WERI-Rb-1 (cell line): ENCODE results near the gene HSDL2.

Experiments used
- DNase-seq: peaks from one replicate; pipeline ENCODE4 v3.0.0-alpha.2; 2020
- H3K27ac ChIP-seq: fragments of 250-450 bp; sonication (Bioruptor Pico); 2 replicates; pipeline ENCODE4 v1.5.1; 2020; ENCODE audit warnings: mild to moderate bottlenecking, moderate library complexity
- H3K27me3 ChIP-seq: fragments of 250-450 bp; sonication (Bioruptor Pico); 2 replicates; pipeline ENCODE4 v1.5.1; 2021; ENCODE audit warnings: mild to moderate bottlenecking, low read depth, moderate library complexity; ENCODE audit not compliant: insufficient read depth, severe bottlenecking
- H3K36me3 ChIP-seq: fragments of 250-450 bp; sonication (Bioruptor Pico); 2 replicates; pipeline ENCODE4 v1.5.1; 2020; ENCODE audit warnings: mild to moderate bottlenecking, moderate library complexity
- H3K4me3 ChIP-seq: 2 replicates; pipeline ENCODE4 v1.5.1; 2011; ENCODE audit warnings: low read depth, mild to moderate bottlenecking, control low read depth, low read length
- H3K9me3 ChIP-seq: fragments of 250-450 bp; sonication (Bioruptor Pico); 2 replicates; pipeline ENCODE4 v1.5.1; 2021; ENCODE audit warnings: mild to moderate bottlenecking, moderate library complexity; ENCODE audit not compliant: severe bottlenecking
- TF ChIP-seq, protein P1 (sequence below): IDR thresholded peaks from 2 replicates; pipeline ENCODE4 v1.5.1; 2011; ENCODE audit warnings: low read depth, mild to moderate bottlenecking, control low read depth, inconsistent platforms, low read length

The HSDL2 gene

DNA sequence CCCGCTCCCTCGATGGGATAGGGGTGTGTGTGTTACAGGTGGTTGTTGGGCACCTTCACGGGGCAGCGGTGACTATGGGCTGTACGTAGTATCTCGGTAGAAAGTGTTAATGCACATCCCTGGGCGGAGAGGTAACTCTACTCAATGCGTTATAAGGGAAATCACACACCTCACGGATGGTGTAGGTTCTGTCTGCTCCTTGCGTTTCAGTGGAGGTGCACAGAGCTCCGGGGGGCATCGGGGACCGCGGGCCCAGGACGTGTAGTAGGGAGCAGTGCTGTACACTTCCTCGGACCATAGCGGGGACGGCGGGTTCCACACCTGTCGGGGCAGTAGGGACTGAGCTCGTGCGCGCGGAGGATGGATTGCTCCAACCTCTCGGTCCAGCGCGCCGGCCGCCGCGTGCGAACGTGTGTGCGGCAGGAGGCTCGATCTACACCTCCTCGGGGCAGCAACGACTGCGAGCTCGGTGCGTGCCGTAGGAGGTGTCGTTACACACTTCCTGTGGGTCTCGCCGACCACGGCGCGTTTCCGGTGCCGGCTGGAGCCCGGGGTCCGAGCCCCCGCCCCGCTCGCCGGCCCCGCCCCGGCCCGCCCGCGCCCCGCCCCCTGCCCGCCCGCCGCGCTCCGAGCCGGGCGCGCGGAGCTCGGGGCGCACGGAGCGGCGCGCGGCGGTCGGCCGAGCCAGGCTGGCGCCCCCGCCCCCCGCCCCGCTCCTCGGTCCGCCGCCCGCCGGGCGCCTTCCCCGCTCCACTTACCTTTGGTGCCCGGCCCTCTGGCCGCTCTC is 106.5 kb downstream of the HSDL2 start, which contains the start of gene KIAA1958:
TSS of gene KIAA1958 (plus strand) at position 607 of the 787 bp plus-strand sequence. CDS start 87,254 bp downstream, outside the sequence.
- Histone ChIP-seq H3K27ac (peak within 1 kb of the TSS; percentile 96), H3K4me3 (peak within 1 kb of the TSS; percentile 93), H3K36me3 (peaks cover 13% of the 10 kb centered on the region), H3K9me3 (no peaks in the 10 kb centered on the region), H3K27me3 (no peaks in the 10 kb centered on the region)
- DNase-seq, result peak; percentile 95
- TF ChIP-seq, protein P1, sequence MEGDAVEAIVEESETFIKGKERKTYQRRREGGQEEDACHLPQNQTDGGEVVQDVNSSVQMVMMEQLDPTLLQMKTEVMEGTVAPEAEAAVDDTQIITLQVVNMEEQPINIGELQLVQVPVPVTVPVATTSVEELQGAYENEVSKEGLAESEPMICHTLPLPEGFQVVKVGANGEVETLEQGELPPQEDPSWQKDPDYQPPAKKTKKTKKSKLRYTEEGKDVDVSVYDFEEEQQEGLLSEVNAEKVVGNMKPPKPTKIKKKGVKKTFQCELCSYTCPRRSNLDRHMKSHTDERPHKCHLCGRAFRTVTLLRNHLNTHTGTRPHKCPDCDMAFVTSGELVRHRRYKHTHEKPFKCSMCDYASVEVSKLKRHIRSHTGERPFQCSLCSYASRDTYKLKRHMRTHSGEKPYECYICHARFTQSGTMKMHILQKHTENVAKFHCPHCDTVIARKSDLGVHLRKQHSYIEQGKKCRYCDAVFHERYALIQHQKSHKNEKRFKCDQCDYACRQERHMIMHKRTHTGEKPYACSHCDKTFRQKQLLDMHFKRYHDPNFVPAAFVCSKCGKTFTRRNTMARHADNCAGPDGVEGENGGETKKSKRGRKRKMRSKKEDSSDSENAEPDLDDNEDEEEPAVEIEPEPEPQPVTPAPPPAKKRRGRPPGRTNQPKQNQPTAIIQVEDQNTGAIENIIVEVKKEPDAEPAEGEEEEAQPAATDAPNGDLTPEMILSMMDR, result no peak

DNA sequence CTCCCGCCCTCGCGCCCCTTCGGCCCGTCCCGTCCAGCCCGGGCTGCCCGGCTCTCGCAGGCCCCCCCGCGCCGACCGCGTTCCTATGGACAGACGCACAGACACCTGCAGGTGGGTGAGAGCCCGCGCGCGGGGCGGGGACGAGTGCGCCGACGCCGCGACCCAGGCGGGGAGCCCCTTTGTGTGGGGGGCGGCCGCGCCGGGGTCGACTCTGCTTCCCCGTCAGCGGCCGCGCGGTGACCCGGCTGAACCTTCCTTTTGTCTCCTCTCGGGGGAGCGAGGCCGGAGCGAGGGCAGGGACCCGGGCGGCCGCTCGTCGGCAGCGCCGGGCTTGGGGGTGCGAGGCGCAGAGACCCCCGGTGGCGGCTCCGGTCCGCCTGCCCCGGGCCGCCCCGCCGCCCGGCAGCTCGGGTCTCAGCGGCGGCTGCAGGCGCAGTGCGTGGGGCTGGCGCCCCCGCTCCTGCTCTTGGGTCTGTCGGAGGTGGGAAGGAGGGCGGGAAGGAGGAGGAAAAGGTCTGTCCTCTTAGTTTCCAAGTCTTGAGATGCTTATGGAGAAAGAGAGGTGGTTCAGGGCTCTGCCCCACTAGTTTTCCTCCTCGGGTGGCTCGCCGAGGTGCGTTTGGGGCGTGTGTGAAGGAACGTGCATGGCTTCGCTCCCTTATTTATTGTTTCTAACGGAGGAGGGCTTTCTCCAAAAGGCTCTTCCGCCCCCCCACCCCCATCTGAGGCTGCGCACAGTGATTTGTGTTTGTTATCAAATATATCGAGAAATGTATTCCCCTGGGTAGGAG is 107.3 kb downstream of the HSDL2 start:
- Histone ChIP-seq H3K9me3 (no peaks in the 10 kb centered on the region), H3K36me3 (peaks cover 17% of the 10 kb centered on the region), H3K27ac (peak overlapping the region; percentile 96), H3K27me3 (no peaks in the 10 kb centered on the region), H3K4me3 (peak overlapping the region; percentile 93)
- DNase-seq, result peak; percentile 74
- TF ChIP-seq, protein P1, result no peak

DNA sequence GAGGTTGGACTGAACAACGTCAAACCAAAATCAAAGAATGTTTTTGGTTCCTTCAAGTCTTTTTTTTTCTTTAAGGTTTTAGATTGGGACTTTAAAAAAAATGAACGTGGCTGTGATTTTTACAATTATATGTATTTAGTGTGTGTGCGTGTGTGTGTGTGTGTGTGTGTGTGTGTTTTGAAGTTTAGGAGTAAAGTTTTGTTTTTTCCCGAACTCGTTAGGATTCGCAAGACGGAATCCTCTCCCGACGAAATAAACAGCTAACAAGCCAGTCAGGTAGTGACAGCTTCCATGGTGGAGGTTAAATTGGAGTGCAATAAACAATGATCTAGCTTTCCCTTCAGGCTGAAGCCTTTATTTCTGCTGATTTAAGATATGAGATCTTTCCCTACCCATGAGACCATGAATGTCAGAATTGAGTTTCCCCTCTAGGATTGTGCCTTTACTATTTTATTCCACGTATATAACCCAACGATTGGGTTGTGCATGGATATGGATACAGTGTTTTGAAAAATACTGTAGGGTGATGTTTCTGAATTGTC is 108.0 kb downstream of the HSDL2 start:
- peak overlapping the region; percentile 96 for H3K27ac ChIP-seq

DNA sequence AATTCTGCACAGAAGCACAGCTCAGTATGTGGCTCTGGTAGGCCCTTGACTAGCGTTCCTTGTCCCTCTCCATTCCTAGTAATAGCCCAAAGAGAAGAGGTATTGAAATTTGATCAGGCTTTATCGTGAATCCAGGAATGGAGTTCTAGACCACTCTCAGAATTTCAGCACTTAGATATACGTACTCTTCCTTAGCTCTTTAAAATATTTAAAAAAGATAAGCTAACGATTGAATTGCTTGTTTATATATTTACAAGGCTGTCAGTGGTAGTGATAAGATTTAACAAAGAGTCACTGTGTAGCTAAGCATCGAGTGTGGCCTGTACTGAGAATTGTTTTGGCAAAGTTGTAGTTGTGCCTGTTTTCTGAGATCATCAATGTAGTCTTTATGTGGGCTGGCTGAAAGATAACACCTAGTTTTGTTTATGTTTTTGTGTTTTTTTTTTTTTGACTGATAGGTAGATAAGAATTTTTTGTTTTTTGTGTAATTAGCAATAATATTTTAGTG is 109.2 kb downstream of the HSDL2 start:
- 0 out of 2 replicates have a peak overlapping the region, but pooled peaks have one; percentile 13 for H3K27ac ChIP-seq
- DNase-seq, result no peak

More for the DNA sequence above, 108.0 kb downstream of the HSDL2 start:
- no peaks in the 10 kb centered on the region for H3K27me3 ChIP-seq
- H3K4me3 ChIP-seq, result peak overlapping the region; percentile 93
- H3K9me3 ChIP-seq, result no peaks in the 10 kb centered on the region
- H3K36me3 ChIP-seq, result peaks cover 21% of the 10 kb centered on the region
- TF ChIP-seq, protein P1, result no peak
- no peak for DNase-seq

More for the DNA sequence above, 109.2 kb downstream of the HSDL2 start:
- Histone ChIP-seq H3K27me3 (no peaks in the 10 kb centered on the region), H3K4me3 (peak overlapping the region; percentile 93), H3K36me3 (peaks cover 33% of the 10 kb centered on the region), H3K9me3 (peaks cover 5% of the 10 kb centered on the region)
- TF ChIP-seq, protein P1, result no peak
